ENCODE data around the gene FGFRL1.

GRCh38 chr4:1017211-1017610, 5.8 kb downstream of the FGFRL1 start:
- TF ChIP-seq POLR2A (IDR thresholded peaks at IDR 0.05; ENCODE audit: low read depth, low read length): no peak
- TF ChIP-seq POLR2AphosphoS5 (IDR thresholded peaks at IDR 0.05; ENCODE audit: low read depth, low read length): no peak
- no peak for TF ChIP-seq SPI1 (IDR thresholded peaks at IDR 0.05; ENCODE audit: low read depth, low read length)
- no peak for TF ChIP-seq TAF1 (IDR thresholded peaks at IDR 0.05; ENCODE audit: low read depth, low read length)
- no peak for TF ChIP-seq PAX5 (IDR thresholded peaks at IDR 0.05; ENCODE audit: insufficient read depth, low read length, severe bottlenecking)

All from GM12891 (cell line).